Left lung (tissue), 10 donors: ENCODE measurements around the gene LURAP1L. TPM values are rescaled to one million over a fixed set of nuclear protein-coding genes. Genes with fewer than 3 reads are reported as not detected.

Source experiments
- ATAC-seq: fragments of 200-7000 bp; cut with Tn5 transposase; one replicate; pipeline ENCODE4 v1.9.1; 2020; ENCODE audit warnings: moderate library complexity
- DNase-seq, 4 donors: peaks; one replicate each; pipeline ENCODE4 v3.0.0-alpha.2; 2013 to 2020
- H3K27ac ChIP-seq, 2 donors: fragments of 200-600 bp; sonication (generic) in 1 of 2; one replicate each; pipeline versions ENCODE4 v1.5.0 to v1.8.0; 2020 to 2021
- H3K27me3 ChIP-seq, 2 donors: fragments of 200-600 bp; sonication (generic) in 1 of 2; one replicate each; pipeline versions ENCODE4 v1.5.0 to v1.8.0; 2020 to 2021
- H3K36me3 ChIP-seq, 2 donors: fragments of 200-600 bp; sonication (generic) in 1 of 2; one replicate each; pipeline versions ENCODE4 v1.5.0 to v1.8.0; 2020 to 2021
- H3K4me1 ChIP-seq, 2 donors: fragments of 200-600 bp; one replicate each; pipeline ENCODE4 v1.8.0; 2021
- H3K4me3 ChIP-seq, 2 donors: fragments of 200-600 bp; sonication (generic) in 1 of 2; one replicate each; pipeline versions ENCODE4 v1.5.0 to v1.8.0; 2020 to 2021; ENCODE audit warnings: mild to moderate bottlenecking in 1 of 2
- H3K9me3 ChIP-seq, 2 donors: fragments of 200-600 bp; sonication (generic) in 1 of 2; one replicate each; pipeline versions ENCODE4 v1.5.0 to v1.8.0; 2020 to 2021
- CTCF ChIP-seq, 2 donors: fragments of 200-600 bp; sonication (generic) in 1 of 2; IDR thresholded peaks; one replicate each; pipeline versions ENCODE4 v1.5.0 to v1.8.0; 2021; ENCODE audit warnings: antibody characterized with exemption in 2 of 2
- intact Hi-C, 2 donors: fragments of 100-400 bp; cut with DNase I; formaldehyde crosslinking; loops; one replicate each; pipeline versions ENCODE4 v1.11.2 to v1.14.2; 2022
- polyA plus RNA-seq, 6 donors: library from polyadenylated mRNA; unstranded; fragments of 120-200 nt; gene quantifications; one replicate each; pipeline ENCODE4 v1.2.1, GENCODE V29; 2013; ENCODE audit not compliant: insufficient read length in 6 of 6
- total RNA-seq, 2 donors: library from RNA; stranded (reverse); fragmentation: NEBNext Ultra II Directional; extraction: Animal tissue kit (Norgen Biotek cat#: 25700); gene quantifications; one replicate each; pipeline ENCODE4 v1.2.1, GENCODE V29; 2021
- donor health status: DM: no; HTN: yes; CAD: no.
- donor health status: DM: no; HTN: no; CAD: no.

Gene LURAP1L
- total and polyA plus RNA-seq, 8 donors: 37.7 to 83.9 (median 61.6) TPM

DNA sequence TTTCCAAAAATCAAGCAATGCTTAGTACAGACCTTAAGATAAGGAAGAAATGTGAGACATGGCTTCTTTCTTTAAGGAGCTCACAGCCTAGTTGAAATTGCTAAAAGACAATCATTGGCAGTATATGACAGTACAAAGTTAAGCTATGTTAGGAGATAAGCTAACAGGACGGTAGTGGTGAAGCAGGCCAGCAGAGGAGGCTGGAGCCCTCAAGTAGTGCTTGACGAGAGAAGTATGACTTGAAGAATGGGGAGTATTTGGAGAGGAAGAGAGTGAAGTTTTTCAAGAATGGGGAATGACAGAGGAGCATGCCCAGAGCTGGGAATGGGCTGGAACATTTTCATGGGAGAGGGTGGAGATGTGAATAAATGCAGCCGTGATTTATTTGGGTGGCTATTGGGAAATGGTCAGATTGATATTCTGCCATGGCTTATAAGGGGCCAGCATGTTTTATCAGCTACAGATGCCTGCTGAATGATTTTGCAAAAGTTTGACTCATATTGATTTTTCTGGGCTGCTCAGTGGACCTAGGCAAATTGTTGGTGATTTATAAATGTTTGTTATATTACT is 43.7 kb downstream of the LURAP1L start:
- DNase-seq: peak in 2 of 4 donors; percentile 36 to 60
- Histone ChIP-seq H3K4me3 (no peak overlapping the region), H3K27me3 (no peaks in the 10 kb centered on the region), H3K4me1 (peaks cover 5 to 12% of the 10 kb centered on the region in 2 donors), H3K36me3 (no peaks in the 10 kb centered on the region), H3K27ac (peak overlapping the region; percentile 58 to 75), H3K9me3 (no peaks in the 10 kb centered on the region)
- no peak for TF ChIP-seq CTCF (IDR thresholded peaks at IDR 0.05)
- intact Hi-C loops: no loop called here
- peak; percentile 85 for ATAC-seq

DNA sequence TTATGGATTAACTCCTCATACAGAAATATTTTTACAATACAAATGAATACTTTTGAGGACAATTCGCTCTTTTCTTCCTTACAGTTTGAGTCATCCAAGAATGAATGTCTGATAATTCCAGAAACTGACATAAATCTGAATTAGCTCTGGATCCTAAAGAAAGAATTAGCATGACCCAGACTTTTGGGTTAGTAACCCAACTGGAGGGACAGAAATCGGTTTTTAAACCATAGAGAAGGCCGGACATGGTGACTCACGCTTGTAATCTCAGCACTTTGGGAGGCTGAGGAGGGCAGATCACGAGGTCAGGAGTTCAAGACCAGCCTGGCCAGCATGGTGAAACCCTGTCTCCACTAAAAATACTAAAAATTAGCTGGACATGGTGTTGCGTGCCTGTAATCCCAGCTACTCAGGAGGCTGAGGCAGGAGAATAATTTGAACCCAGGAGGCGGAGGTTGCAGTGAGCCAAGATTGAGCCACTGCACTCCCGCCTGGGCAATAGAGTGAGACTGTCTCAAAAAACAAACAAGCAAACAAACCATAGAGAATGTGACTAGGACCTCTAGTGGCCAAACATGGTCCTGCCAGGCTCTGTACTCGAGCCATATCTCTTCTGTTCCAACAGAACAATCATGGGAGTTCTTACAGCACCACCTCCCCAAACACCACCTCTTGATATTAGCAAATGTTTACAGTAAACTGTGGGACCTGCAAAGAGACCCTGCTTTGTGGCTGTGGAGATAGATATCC is 44.8 kb downstream of the LURAP1L start:
- H3K36me3 ChIP-seq: no peaks in the 10 kb centered on the region
- H3K9me3 ChIP-seq: no peaks in the 10 kb centered on the region
- peaks cover 5 to 7% of the 10 kb centered on the region in 2 donors for H3K4me1 ChIP-seq
- peak in 1 of 2 donors; percentile 14 for TF ChIP-seq CTCF (IDR thresholded peaks at IDR 0.05)
- H3K4me3 ChIP-seq: no peak overlapping the region
- DNase-seq: no peak
- no peaks in the 10 kb centered on the region for H3K27me3 ChIP-seq
- intact Hi-C loops: no loop called here
- H3K27ac ChIP-seq: peak overlapping the region in 1 of 2 donors; percentile 75
- no peak for ATAC-seq

- H3K4me3 ChIP-seq: no peak overlapping the region
- H3K4me1 ChIP-seq: peaks cover 0 to under 1% of the 10 kb centered on the region in 2 donors
- intact Hi-C loops: no loop called here
- no peaks in the 10 kb centered on the region for H3K9me3 ChIP-seq
- ATAC-seq (no peak), DNase-seq (no peak)
- no peaks in the 10 kb centered on the region for H3K27me3 ChIP-seq
- TF ChIP-seq CTCF (IDR thresholded peaks at IDR 0.05): no peak
- H3K27ac ChIP-seq: no peak overlapping the region
- H3K36me3 ChIP-seq: no peaks in the 10 kb centered on the region
Observed at GRCh38 chr9:12822111-12822510, 47.3 kb downstream of the LURAP1L start.

- Histone ChIP-seq H3K27ac (no peak overlapping the region), H3K4me3 (no peak overlapping the region), H3K4me1 (peaks cover 0 to 3% of the 10 kb centered on the region in 2 donors), H3K36me3 (no peaks in the 10 kb centered on the region), H3K9me3 (no peaks in the 10 kb centered on the region), H3K27me3 (no peaks in the 10 kb centered on the region)
- ATAC-seq (peak; percentile 41), DNase-seq (no peak)
- no peak for TF ChIP-seq CTCF (IDR thresholded peaks at IDR 0.05)
- intact Hi-C loops: no loop called here
Observed at GRCh38 chr9:12826924-12827565, 52.2 kb downstream of the LURAP1L start.

GRCh38 chr9:12833701-12834100 is 58.9 kb downstream of the LURAP1L start:
- DNase-seq: no peak
- ATAC-seq: no peak
- no peaks in the 10 kb centered on the region for H3K27me3 ChIP-seq
- H3K4me3 ChIP-seq: no peak overlapping the region
- H3K36me3 ChIP-seq: no peaks in the 10 kb centered on the region
- no peak for TF ChIP-seq CTCF (IDR thresholded peaks at IDR 0.05)
- H3K4me1 ChIP-seq: peaks cover 0 to 3% of the 10 kb centered on the region in 2 donors
- no peak overlapping the region for H3K27ac ChIP-seq
- intact Hi-C loops: no loop called here
- peaks cover 0 to 9% of the 10 kb centered on the region in 2 donors for H3K9me3 ChIP-seq
